HUES6 (cell line): ENCODE measurements around the gene MRM2.

Experiments
- H3K27ac ChIP-seq: 2 replicates; pipeline ENCODE4 v1.7.0; 2013; ENCODE audit warnings: low read depth, mild to moderate bottlenecking, low read length, inconsistent platforms
- H3K27me3 ChIP-seq: 2 replicates; pipeline ENCODE4 v1.6.1; 2013; ENCODE audit warnings: low read length; ENCODE audit not compliant: control insufficient read depth, insufficient read depth
- H3K36me3 ChIP-seq: 2 replicates; pipeline ENCODE4 v1.6.1; 2013; ENCODE audit warnings: low read length; ENCODE audit not compliant: control insufficient read depth, insufficient read depth
- H3K4me1 ChIP-seq: 2 replicates; pipeline ENCODE4 v1.6.1; 2013; ENCODE audit warnings: low read length; ENCODE audit not compliant: control insufficient read depth, insufficient read depth
- H3K4me3 ChIP-seq: 2 replicates; pipeline ENCODE4 v1.5.1; 2013; ENCODE audit warnings: low read depth, low read length
- H3K9ac ChIP-seq: one replicate; pipeline ENCODE4 v1.6.1; 2013; ENCODE audit warnings: mild to moderate bottlenecking, low read length
- H3K9me3 ChIP-seq: 2 replicates; pipeline ENCODE4 v1.6.1; 2013; ENCODE audit warnings: low read depth, low read length; ENCODE audit not compliant: control insufficient read depth, insufficient read depth

Gene MRM2

GRCh38 chr7:2241580-2242540, at the start of gene MRM2, which contains the start of gene NUDT1:
TSS of gene MRM2 (minus strand) at chr7:2242205. CDS start at chr7:2242169, 36 bp downstream.
TSS of gene NUDT1 (plus strand) at chr7:2242226. CDS start at chr7:2244575, 2,349 bp downstream.
- peaks cover 7% of the 10 kb centered on the region for H3K4me1 ChIP-seq
- H3K9ac ChIP-seq = peak within 1 kb of the TSS; percentile 95
- H3K36me3 ChIP-seq = peaks cover 49% of the 10 kb centered on the region
- no peaks in the 10 kb centered on the region for H3K27me3 ChIP-seq
- peak within 1 kb of the TSS; percentile 89; the same call in 1 of the 2 replicates for H3K27ac ChIP-seq
- H3K4me3 ChIP-seq = peak within 1 kb of the TSS; percentile 90
- H3K9me3 ChIP-seq = no peaks in the 10 kb centered on the region

- Histone ChIP-seq H3K36me3 (0 out of 2 replicates have a peak, but pooled peaks cover 2% of the 10 kb centered on the region), H3K9me3 (no peaks in the 10 kb centered on the region), H3K4me1 (no peaks in the 10 kb centered on the region), H3K27ac (no peak overlapping the region), H3K9ac (no peak overlapping the region), H3K4me3 (no peak overlapping the region), H3K27me3 (no peaks in the 10 kb centered on the region)
Measured at GRCh38 chr7:2290877-2291276, 48.9 kb upstream of the MRM2 start.

GRCh38 chr7:2289621-2290020, 47.6 kb upstream of the MRM2 start:
- no peak overlapping the region for H3K4me3 ChIP-seq
- no peaks in the 10 kb centered on the region for H3K27me3 ChIP-seq
- H3K9ac ChIP-seq = no peak overlapping the region
- no peak overlapping the region for H3K27ac ChIP-seq
- H3K4me1 ChIP-seq = no peaks in the 10 kb centered on the region
- 0 out of 2 replicates have a peak, but pooled peaks cover 2% of the 10 kb centered on the region for H3K36me3 ChIP-seq
- H3K9me3 ChIP-seq = no peaks in the 10 kb centered on the region

- H3K4me3 ChIP-seq = no peak overlapping the region
- H3K27ac ChIP-seq = no peak overlapping the region
- no peak overlapping the region for H3K9ac ChIP-seq
- H3K4me1 ChIP-seq = no peaks in the 10 kb centered on the region
- H3K27me3 ChIP-seq = no peaks in the 10 kb centered on the region
- 0 out of 2 replicates have a peak, but pooled peaks cover 2% of the 10 kb centered on the region for H3K36me3 ChIP-seq
- no peaks in the 10 kb centered on the region for H3K9me3 ChIP-seq
Measured at GRCh38 chr7:2289111-2289586, 47.1 kb upstream of the MRM2 start.

- 0 out of 2 replicates have a peak, but pooled peaks cover 2% of the 10 kb centered on the region for H3K36me3 ChIP-seq
- no peaks in the 10 kb centered on the region for H3K27me3 ChIP-seq
- no peak overlapping the region for H3K27ac ChIP-seq
- H3K4me1 ChIP-seq = peaks cover under 1% of the 10 kb centered on the region; the same call in 1 of the 2 replicates
- no peaks in the 10 kb centered on the region for H3K9me3 ChIP-seq
- no peak overlapping the region for H3K4me3 ChIP-seq
- no peak overlapping the region for H3K9ac ChIP-seq
Measured at GRCh38 chr7:2288503-2288902, 46.5 kb upstream of the MRM2 start.

GRCh38 chr7:2287745-2288144, 45.7 kb upstream of the MRM2 start:
- Histone ChIP-seq H3K4me3 (no peak overlapping the region), H3K27ac (no peak overlapping the region)

GRCh38 chr7:2283074-2283473, 41.1 kb upstream of the MRM2 start:
- Histone ChIP-seq H3K4me3 (no peak overlapping the region), H3K4me1 (peaks cover 14% of the 10 kb centered on the region; the same call in 1 of the 2 replicates), H3K9ac (no peak overlapping the region), H3K27me3 (no peaks in the 10 kb centered on the region), H3K9me3 (no peaks in the 10 kb centered on the region), H3K36me3 (no peaks in the 10 kb centered on the region), H3K27ac (no peak overlapping the region)

More at GRCh38 chr7:2287745-2288144, 45.7 kb upstream of the MRM2 start:
- no peak overlapping the region for H3K9ac ChIP-seq
- no peaks in the 10 kb centered on the region for H3K27me3 ChIP-seq
- H3K4me1 ChIP-seq = peaks cover 6% of the 10 kb centered on the region; the same call in 1 of the 2 replicates
- no peaks in the 10 kb centered on the region for H3K9me3 ChIP-seq
- H3K36me3 ChIP-seq = 0 out of 2 replicates have a peak, but pooled peaks cover 2% of the 10 kb centered on the region

GRCh38 chr7:2282185-2282751, 40.3 kb upstream of the MRM2 start:
- peaks cover 3% of the 10 kb centered on the region for H3K36me3 ChIP-seq
- H3K9me3 ChIP-seq = no peaks in the 10 kb centered on the region
- peaks cover 14% of the 10 kb centered on the region; the same call in 1 of the 2 replicates for H3K4me1 ChIP-seq
- H3K9ac ChIP-seq = no peak overlapping the region
- H3K27ac ChIP-seq = no peak overlapping the region
- no peak overlapping the region for H3K4me3 ChIP-seq
- H3K27me3 ChIP-seq = no peaks in the 10 kb centered on the region

- H3K27me3 ChIP-seq = no peaks in the 10 kb centered on the region
- H3K27ac ChIP-seq = no peak overlapping the region
- no peak overlapping the region for H3K4me3 ChIP-seq
- no peaks in the 10 kb centered on the region for H3K9me3 ChIP-seq
- H3K4me1 ChIP-seq = peaks cover 14% of the 10 kb centered on the region; the same call in 1 of the 2 replicates
- peaks cover 3% of the 10 kb centered on the region for H3K36me3 ChIP-seq
- no peak overlapping the region for H3K9ac ChIP-seq
Measured at GRCh38 chr7:2281541-2281940, 39.5 kb upstream of the MRM2 start.

- Histone ChIP-seq H3K36me3 (peaks cover 6% of the 10 kb centered on the region), H3K4me3 (no peak overlapping the region), H3K27me3 (no peaks in the 10 kb centered on the region), H3K9ac (no peak overlapping the region), H3K9me3 (no peaks in the 10 kb centered on the region), H3K4me1 (peaks cover 14% of the 10 kb centered on the region; the same call in 1 of the 2 replicates), H3K27ac (no peak overlapping the region)
Measured at GRCh38 chr7:2280424-2280823, 38.4 kb upstream of the MRM2 start.
